ENCODE results near the gene REEP2. TPM values are rescaled to one million over a fixed set of nuclear protein-coding genes. Genes with fewer than 3 reads are reported as not detected.
"Not testable (repeated sequence)": the region's sequence is repeated elsewhere in the genome, so short reads cannot be mapped to it uniquely, and the experiment has no call there.

The REEP2 gene
- total RNA-seq (2014; rRNA removed; shearing (Covaris generic)) = 0.03 and 0.05 TPM in 2 replicates

- DNase-seq (ENCODE audit: low spot score) = peak; percentile 26
Observed at GRCh38 chr5:138438724-138439476, at the start of gene REEP2. Gene REEP2, plus strand, starts transcription at chr5:138439057. Its CDS starts 152 bp downstream, at chr5:138439209.

- no peak for DNase-seq (ENCODE audit: low spot score)
Observed at GRCh38 chr5:138389332-138389731, 49.5 kb upstream of the REEP2 start.

DNA sequence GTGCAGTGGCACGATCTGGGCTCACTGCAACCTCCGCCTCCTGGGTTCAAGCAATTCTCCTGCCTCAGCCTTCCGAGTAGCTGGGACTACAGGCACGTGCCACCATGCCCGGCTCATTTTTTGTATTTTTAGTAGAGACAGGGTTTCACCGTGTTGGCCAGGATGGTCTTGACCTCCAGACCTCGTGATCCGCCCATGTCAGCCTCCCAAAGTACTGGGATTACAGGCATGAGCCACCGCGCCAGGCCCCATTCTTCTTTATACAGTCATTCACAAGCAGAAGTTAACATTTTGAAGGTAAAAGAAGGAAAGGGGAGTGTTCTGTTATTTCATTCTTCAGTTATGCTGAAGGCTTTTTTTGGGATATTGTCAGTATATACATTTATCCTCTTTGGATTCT lies 48.9 kb upstream of the REEP2 start:
- not testable (repeated sequence) for DNase-seq (ENCODE audit: low spot score)

- no peak for DNase-seq (ENCODE audit: low spot score)
Observed at GRCh38 chr5:138391859-138392386, 46.9 kb upstream of the REEP2 start.

DNA sequence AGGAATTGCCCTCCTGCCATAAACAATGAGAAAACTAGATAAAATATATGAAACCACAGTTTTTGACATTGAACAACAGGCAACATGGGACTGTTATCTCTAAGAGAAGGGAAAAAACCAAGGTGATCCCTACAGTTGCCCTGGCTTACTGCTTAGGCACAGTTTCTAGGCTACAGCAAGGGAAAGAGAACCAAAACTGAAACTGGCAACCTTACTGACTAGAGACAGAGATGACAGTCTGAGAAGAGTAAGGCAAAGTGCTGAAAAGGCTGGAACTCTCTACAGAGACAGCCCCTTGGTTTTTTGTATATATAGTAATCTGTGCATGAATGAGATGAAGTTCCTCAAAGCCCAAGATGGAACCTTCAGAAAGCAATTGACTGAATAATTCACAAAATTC lies 36.2 kb upstream of the REEP2 start:
- no peak for DNase-seq (ENCODE audit: low spot score)

DNA sequence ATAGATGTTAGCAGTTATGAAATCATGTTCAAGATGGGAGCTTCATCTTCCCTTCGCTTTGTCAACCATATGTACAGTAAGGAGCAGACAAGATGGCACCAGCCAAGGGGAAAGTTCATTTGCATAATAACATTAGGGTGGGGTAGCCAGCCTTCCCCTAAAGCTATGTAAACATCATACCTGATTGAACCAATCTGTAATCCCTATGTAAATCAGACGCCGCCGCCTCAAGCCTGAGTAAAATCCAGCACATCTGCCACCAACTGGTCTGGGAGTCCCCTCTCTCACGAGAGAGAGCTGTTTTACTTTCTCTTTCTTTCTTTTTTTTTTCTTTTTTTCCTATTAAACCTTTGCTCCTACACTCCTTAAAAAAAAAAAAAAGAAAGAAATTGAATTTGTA lies 30.8 kb upstream of the REEP2 start:
- no peak for DNase-seq (ENCODE audit: low spot score)

DNA sequence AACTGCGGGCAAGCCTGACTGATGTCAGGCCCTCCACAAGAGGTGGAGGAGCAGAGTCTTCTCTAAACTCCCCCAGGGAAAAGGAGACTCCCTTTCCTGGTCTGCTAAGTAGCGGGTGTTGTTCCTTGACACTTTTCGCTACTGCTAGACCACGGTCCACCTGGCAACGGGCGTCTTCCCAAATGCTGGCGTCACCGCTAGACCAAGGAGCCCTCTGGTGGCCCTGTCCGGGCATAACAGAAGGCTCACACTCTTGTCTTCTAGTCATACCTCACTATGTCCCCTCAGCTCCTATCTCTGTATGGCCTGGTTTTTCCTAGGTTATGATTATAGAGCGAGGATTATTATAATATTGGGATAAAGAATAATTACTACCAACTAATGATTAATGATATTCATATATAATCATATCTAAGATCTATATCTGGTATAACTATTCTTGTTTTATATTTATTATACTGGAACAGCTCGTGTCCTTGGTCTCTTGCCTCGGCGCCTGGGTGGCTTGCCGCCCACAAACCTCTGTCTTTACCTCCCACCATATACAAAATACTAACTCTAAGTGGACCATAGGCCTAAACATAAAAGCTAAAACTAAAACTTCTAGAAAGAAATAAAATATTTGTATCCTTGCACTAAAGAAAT lies 27.7 kb upstream of the REEP2 start:
- DNase-seq (ENCODE audit: low spot score) = peak; percentile 30

- no peak for DNase-seq (ENCODE audit: low spot score)
Observed at GRCh38 chr5:138418444-138418843, 20.4 kb upstream of the REEP2 start.

DNA sequence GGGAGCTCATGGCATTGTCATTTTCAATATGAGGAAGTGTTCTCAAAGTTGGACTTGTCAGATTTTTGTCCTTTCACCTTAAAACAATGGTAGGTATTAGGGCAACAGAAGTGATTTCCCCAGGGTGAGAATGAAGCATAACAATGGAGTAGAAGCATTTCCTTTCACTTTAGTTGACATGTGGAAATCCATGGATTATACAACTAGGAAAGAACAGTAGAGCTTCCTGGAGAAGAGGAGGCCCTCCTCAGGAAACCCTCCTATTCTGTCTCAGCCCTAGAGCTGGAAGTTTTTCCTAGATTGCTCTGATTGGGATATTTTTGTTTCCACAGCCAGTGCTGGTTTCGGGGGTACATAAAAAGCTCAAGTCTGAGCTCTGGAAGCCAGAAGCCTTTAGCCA lies 13.8 kb upstream of the REEP2 start:
- DNase-seq (ENCODE audit: low spot score) = no peak

DNA sequence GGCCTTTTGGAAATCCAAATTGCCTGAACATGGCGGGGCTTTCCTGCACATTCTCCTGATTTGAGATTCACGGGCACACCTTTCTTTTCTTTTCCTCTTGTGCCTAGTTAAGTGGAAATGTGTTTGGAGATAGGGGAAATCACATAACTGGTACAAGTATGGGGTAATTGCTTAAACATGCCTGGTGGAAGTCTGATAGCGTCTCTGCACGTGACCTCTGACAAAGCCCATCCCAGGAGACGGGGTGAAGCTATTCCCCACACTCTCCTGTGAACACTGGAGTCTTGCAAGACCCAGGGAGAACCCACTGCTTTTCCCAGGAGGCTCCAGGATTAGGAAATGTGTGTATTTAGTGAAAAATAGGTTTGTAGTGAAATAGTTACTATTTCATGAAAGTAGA lies 2.9 kb upstream of the REEP2 start:
- DNase-seq (ENCODE audit: low spot score) = no peak

GRCh38 chr5:138438003-138438723 lies 694 bp upstream of the REEP2 start:
- DNase-seq (ENCODE audit: low spot score) = no peak

DNA sequence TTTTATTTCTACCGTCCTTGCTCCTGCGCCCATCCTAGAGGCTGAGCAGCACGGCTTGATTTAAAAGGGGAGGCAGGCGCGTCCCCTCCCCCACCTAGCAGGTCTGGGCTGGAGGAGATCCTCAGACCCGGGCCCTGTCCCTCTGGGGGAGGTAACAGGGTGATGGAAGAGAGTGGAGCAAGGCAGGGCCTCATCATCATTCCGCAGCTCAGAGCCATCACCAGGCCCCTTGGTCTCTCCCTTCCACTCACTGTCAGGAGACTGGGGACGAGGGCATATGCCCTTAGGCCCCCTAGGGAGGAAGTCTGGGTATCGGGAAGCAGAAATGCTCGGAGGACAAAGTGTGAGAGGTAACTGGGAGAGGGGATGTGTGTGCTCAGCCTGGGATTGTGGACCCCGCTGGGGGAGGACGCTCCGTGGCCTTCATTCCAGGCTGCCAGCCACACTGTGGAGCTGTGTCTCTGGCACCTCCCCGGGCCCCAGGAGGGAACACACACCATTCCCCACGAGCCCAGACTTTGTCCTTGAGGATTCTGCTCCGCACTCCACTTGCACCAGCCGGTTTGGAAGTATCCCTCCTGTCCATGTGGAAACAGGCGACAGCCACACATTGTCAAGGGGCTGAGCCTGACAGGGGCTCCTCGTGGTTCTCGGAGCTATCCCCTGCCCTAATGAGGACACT lies 761 bp downstream of the REEP2 start:
- DNase-seq (ENCODE audit: low spot score) = no peak

- no peak for DNase-seq (ENCODE audit: low spot score)
Observed at GRCh38 chr5:138440159-138441073, 1.6 kb downstream of the REEP2 start.

DNA sequence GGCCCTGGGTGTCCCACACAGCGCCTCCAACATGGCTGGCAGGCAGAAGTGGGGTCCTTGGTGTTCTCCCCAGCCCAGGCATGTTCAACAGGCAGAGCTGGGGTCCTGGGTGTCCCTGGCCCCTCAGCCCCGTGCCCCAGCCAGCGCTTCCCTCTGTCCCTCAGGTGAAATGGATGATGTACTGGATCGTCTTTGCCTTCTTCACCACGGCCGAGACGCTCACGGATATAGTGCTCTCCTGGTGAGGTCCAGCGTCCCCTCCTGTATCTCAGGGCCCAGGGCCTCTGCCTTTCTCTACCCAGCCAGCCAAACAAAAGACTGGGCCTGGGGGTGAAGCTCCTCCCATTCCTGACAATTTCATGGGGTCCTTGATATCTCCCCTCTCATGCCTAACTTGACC lies 2.4 kb downstream of the REEP2 start:
- DNase-seq (ENCODE audit: low spot score) = no peak

DNA sequence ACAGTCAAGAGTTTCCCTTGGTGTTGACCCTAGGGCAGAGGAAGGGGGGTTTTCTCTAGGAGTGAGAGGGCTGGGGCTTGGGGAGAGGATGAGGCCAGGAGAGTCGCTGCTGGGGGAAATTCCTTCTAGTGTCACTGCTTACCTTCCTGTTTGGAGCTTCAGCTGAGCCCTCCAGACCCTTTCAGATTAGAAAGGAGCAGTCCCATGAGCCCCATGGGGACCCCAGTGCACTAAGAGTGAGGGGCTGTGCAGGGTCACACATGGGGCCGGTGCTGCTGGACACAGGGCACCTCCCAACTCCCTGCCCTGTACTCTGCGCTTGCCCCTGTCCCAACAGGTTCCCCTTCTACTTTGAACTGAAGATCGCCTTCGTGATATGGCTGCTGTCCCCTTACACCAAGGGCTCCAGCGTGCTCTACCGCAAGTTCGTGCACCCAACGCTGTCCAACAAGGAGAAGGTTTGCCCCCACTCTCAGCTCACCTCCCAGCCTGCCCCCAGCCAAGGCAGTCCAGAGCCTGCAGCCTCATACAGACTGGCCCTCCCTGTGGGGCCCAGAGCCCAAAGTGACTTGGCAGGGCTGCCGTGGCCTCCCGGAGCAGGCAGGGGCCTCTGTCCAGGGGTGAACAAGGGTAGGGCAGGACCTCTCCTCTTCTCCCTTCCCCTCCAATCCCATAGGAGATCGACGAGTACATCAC lies 5.4 kb downstream of the REEP2 start:
- no peak for DNase-seq (ENCODE audit: low spot score)

- no peak for DNase-seq (ENCODE audit: low spot score)
Observed at GRCh38 chr5:138444774-138445546, 6.1 kb downstream of the REEP2 start.

GRCh38 chr5:138445547-138446271 lies 6.9 kb downstream of the REEP2 start:
- no peak for DNase-seq (ENCODE audit: low spot score)

DNA sequence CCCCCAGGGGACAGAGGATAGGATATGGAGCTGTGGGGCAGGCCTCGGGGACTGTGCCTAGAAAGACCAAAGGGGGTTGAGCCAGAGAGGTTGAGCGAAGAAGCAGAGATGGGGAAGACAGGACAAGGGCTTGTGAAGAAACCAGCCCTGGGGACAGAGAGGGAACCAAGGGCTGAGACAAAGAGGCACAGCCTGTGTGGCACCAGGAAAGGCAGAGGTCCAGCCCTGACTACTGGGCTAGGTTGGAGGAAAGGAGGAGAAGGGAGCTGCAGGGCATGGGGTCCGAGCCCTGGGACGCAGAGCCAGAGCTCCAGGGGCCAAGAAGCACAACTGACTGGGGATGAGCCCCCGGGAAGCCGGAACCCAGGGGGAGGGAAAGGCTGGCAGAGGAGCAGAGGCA lies 9.2 kb downstream of the REEP2 start:
- no peak for DNase-seq (ENCODE audit: low spot score)

All from HT-29 (cell line).